Tibial nerve (tissue), 4 donors: Measurements from ENCODE around the gene SPDYE2. TPM values are rescaled to one million over a fixed set of nuclear protein-coding genes. Genes with fewer than 3 reads are reported as not detected.
"Not testable (repeated sequence)": the region's sequence is repeated elsewhere in the genome, so short reads cannot be mapped to it uniquely, and the experiment has no call there.

Experiments used
- DNase-seq, 2 donors: peaks; one replicate each; pipeline ENCODE4 v3.0.0-alpha.2; 2019; ENCODE audit warnings: low spot score in 2 of 2
- H3K27ac ChIP-seq, 4 donors: fragments of 200-600 bp; sonication (generic) in 3 of 4; one replicate each; pipeline ENCODE4 v1.5.1; 2017 to 2019; ENCODE audit warnings: mild to moderate bottlenecking in 1 of 4
- H3K27me3 ChIP-seq, 2 donors: fragments of 200-600 bp; sonication (generic) in 1 of 2; one replicate each; pipeline versions ENCODE4 v1.5.1 to v1.6.0; 2017 to 2019
- H3K36me3 ChIP-seq, 3 donors: fragments of 200-600 bp; sonication (generic); one replicate each; pipeline ENCODE4 v1.5.1; 2018 to 2019
- H3K4me1 ChIP-seq, 4 donors: fragments of 200-600 bp; sonication (generic) in 3 of 4; one replicate each; pipeline ENCODE4 v1.5.1; 2017 to 2019
- H3K4me3 ChIP-seq, 4 donors: fragments of 200-600 bp; sonication (generic) in 3 of 4; one replicate each; pipeline ENCODE4 v1.5.1; 2017 to 2019; ENCODE audit warnings: mild to moderate bottlenecking in 1 of 4, moderate library complexity in 1 of 4
- H3K9me3 ChIP-seq, 4 donors: fragments of 200-600 bp; sonication (generic) in 3 of 4; one replicate each; pipeline ENCODE4 v1.5.1; 2017 to 2019
- CTCF ChIP-seq, 5 experiments: fragments of 200-600 bp in 3 of 5; fragments of 450-650 bp in 2 of 5; sonication (generic) in 3 of 5; IDR thresholded peaks; one replicate each; pipeline ENCODE4 v1.5.1; 2016 to 2019; ENCODE audit warnings: antibody characterized with exemption in 5 of 5, mild to moderate bottlenecking in 3 of 5, moderate library complexity in 2 of 5
- EP300 ChIP-seq, 2 donors: sonication (generic); formaldehyde crosslinking; IDR thresholded peaks; one replicate each; pipeline ENCODE4 v1.6.1; 2017; ENCODE audit warnings: antibody characterized with exemption in 2 of 2, mild to moderate bottlenecking in 1 of 2
- WGBS, 2 donors: methylation state at CpG; one replicate each; pipeline ENCODE4 v1.1.5; 2018; 5-methylcytosine and 5-hydroxymethylcytosine counted together
- total RNA-seq, 4 donors: library from RNA; depleted of rRNA; stranded (reverse); fragments of >200 nt; gene quantifications; one replicate each; pipeline ENCODE4 v1.1.0, GENCODE V29; 2016

SPDYE2 gene
- total RNA-seq, 4 donors from 2014 or later = 0.42 TPM; not detected in 3

GRCh38 chr7:102572261-102573239 is 21.5 kb downstream of the SPDYE2 start, which contains the start of gene POLR2J3:
TSS of gene POLR2J3 (minus strand) at chr7:102572583. CDS start at chr7:102572521, 62 bp downstream.
- not testable (repeated sequence) for H3K36me3 ChIP-seq, H3K4me1 ChIP-seq, H3K9me3 ChIP-seq, H3K27me3 ChIP-seq
- H3K27ac ChIP-seq = peak within 1 kb of the TSS; percentile 61 to 87 (median 77)
- H3K4me3 ChIP-seq = peak within 1 kb of the TSS; percentile 62 to 84 (median 73)
- WGBS, 2 donors = 0 to 1% methylated on average over 23 to 29 of the region's 64 CpGs
- peak; percentile 29 to 89 (median 54) for TF ChIP-seq CTCF (IDR thresholded peaks at IDR 0.05)
- TF ChIP-seq EP300 (IDR thresholded peaks at IDR 0.05) = peak in 1 of 2 donors; percentile 84
- peak; percentile 87 to 97 for DNase-seq

GRCh38 chr7:102574607-102575006 is 23.6 kb downstream of the SPDYE2 start:
- not testable (repeated sequence) for H3K4me1 ChIP-seq, H3K27ac ChIP-seq, DNase-seq, H3K36me3 ChIP-seq, H3K4me3 ChIP-seq, H3K9me3 ChIP-seq, H3K27me3 ChIP-seq
- no CpG with 5 or more reads among the region's 6 CpGs for WGBS, 2 donors

GRCh38 chr7:102576363-102576762 is 25.3 kb downstream of the SPDYE2 start:
- H3K27me3 ChIP-seq, H3K9me3 ChIP-seq, DNase-seq, H3K36me3 ChIP-seq, H3K27ac ChIP-seq, H3K4me1 ChIP-seq, H3K4me3 ChIP-seq: not testable (repeated sequence)
- no CpG with 5 or more reads among the region's 3 CpGs for WGBS, 2 donors

GRCh38 chr7:102577315-102578240 is 26.6 kb downstream of the SPDYE2 start:
- H3K4me1 ChIP-seq, H3K27me3 ChIP-seq, H3K27ac ChIP-seq, H3K36me3 ChIP-seq, DNase-seq, H3K9me3 ChIP-seq, H3K4me3 ChIP-seq: not testable (repeated sequence)
- WGBS, 2 donors = 73 to 80% methylated on average over 4 to 5 of the region's 7 CpGs

- H3K36me3 ChIP-seq, H3K4me3 ChIP-seq, DNase-seq, H3K9me3 ChIP-seq, H3K4me1 ChIP-seq, H3K27me3 ChIP-seq, H3K27ac ChIP-seq: not testable (repeated sequence)
- 68 to 80% methylated on average over 4 to 5 of the region's 5 CpGs for whole genome bisulfite sequencing, 2 donors
Observed at GRCh38 chr7:102578486-102578885, 27.5 kb downstream of the SPDYE2 start.

GRCh38 chr7:102581722-102582121 is 30.7 kb downstream of the SPDYE2 start:
- DNase-seq, H3K36me3 ChIP-seq, H3K4me3 ChIP-seq, H3K9me3 ChIP-seq, H3K27ac ChIP-seq, H3K4me1 ChIP-seq, H3K27me3 ChIP-seq: not testable (repeated sequence)
- no CpG with 5 or more reads among the region's 5 CpGs for WGBS, 2 donors

- H3K27ac ChIP-seq, H3K9me3 ChIP-seq, H3K4me3 ChIP-seq, H3K27me3 ChIP-seq, H3K4me1 ChIP-seq, H3K36me3 ChIP-seq, DNase-seq: not testable (repeated sequence)
- no CpG with 5 or more reads among the region's 5 CpGs for WGBS, 2 donors
Observed at GRCh38 chr7:102583495-102583894, 32.5 kb downstream of the SPDYE2 start.

GRCh38 chr7:102589857-102590256 is 38.8 kb downstream of the SPDYE2 start:
- WGBS, 2 donors = no CpG with 5 or more reads among the region's 9 CpGs
- not testable (repeated sequence) for H3K27me3 ChIP-seq, DNase-seq, H3K4me3 ChIP-seq, H3K27ac ChIP-seq, H3K9me3 ChIP-seq, H3K4me1 ChIP-seq, H3K36me3 ChIP-seq

GRCh38 chr7:102592477-102593019 is 41.5 kb downstream of the SPDYE2 start:
- not testable (repeated sequence) for H3K27me3 ChIP-seq, H3K4me1 ChIP-seq, H3K36me3 ChIP-seq, H3K9me3 ChIP-seq
- Histone ChIP-seq H3K27ac (peak overlapping the region in 1 of 4 donors; percentile 58), H3K4me3 (peak overlapping the region in 1 of 4 donors; percentile 27)
- 14 to 20% methylated on average over 4 to 9 of the region's 26 CpGs for WGBS, 2 donors
- peak in 1 of 2 donors; percentile 19 for DNase-seq

GRCh38 chr7:102593637-102594334 is 42.8 kb downstream of the SPDYE2 start:
- not testable (repeated sequence) for H3K27ac ChIP-seq, H3K4me3 ChIP-seq, H3K27me3 ChIP-seq, H3K36me3 ChIP-seq, H3K4me1 ChIP-seq, H3K9me3 ChIP-seq, DNase-seq
- WGBS, 2 donors = no CpG with 5 or more reads among the region's 68 CpGs

- 80% methylated on average over 4 of the region's 10 CpGs; no CpG with 5 or more reads in 1 of the 2 donors for WGBS, 2 donors
- H3K36me3 ChIP-seq, H3K27me3 ChIP-seq, DNase-seq, H3K27ac ChIP-seq, H3K9me3 ChIP-seq, H3K4me3 ChIP-seq, H3K4me1 ChIP-seq: not testable (repeated sequence)
Observed at GRCh38 chr7:102596036-102596435, 45.0 kb downstream of the SPDYE2 start.
